Parathyroid adenoma (tissue), 2 donors: ENCODE results near the gene MSANTD3.
"Not testable (repeated sequence)": the region's sequence is repeated elsewhere in the genome, so short reads cannot be mapped to it uniquely, and the experiment has no call there.

Experiments used
- H2AFZ ChIP-seq: fragments of 300-600 bp; sonication (generic); one replicate; pipeline ENCODE4 v1.7.0; 2017; ENCODE audit warnings: antibody characterized with exemption, mild to moderate bottlenecking
- H3K27ac ChIP-seq: fragments of 300-600 bp; sonication (generic); one replicate; pipeline ENCODE4 v1.7.0; 2017
- H3K27me3 ChIP-seq: fragments of 300-600 bp; sonication (generic); one replicate; pipeline ENCODE4 v1.7.0; 2017; ENCODE audit warnings: low read length; ENCODE audit not compliant: control insufficient read depth, insufficient read depth
- H3K36me3 ChIP-seq: fragments of 300-600 bp; sonication (generic); one replicate; pipeline ENCODE4 v1.7.0; 2017; ENCODE audit warnings: low read length; ENCODE audit not compliant: control insufficient read depth, insufficient read depth
- H3K4me1 ChIP-seq: fragments of 300-600 bp; sonication (generic); one replicate; pipeline ENCODE4 v1.7.0; 2017; ENCODE audit warnings: control low read depth
- H3K4me2 ChIP-seq: fragments of 300-600 bp; sonication (generic); one replicate; pipeline ENCODE4 v1.7.0; 2017; ENCODE audit warnings: low read length
- H3K4me3 ChIP-seq: fragments of 300-600 bp; sonication (generic); one replicate; pipeline ENCODE4 v1.7.0; 2017; ENCODE audit warnings: low read depth, low read length
- H3K79me2 ChIP-seq: fragments of 300-600 bp; sonication (generic); one replicate; pipeline ENCODE4 v1.7.0; 2017; ENCODE audit warnings: control low read depth
- H3K9ac ChIP-seq: fragments of 300-600 bp; sonication (generic); one replicate; pipeline ENCODE4 v1.7.0; 2017; ENCODE audit warnings: mild to moderate bottlenecking
- H3K9me3 ChIP-seq: fragments of 300-600 bp; sonication (generic); one replicate; pipeline ENCODE4 v1.7.0; 2017; ENCODE audit warnings: low read length; ENCODE audit not compliant: control insufficient read depth
- TF ChIP-seq, protein P1 (sequence below): fragments of 300-600 bp; sonication (generic); IDR thresholded peaks from one replicate; pipeline ENCODE4 v1.7.0; 2017; ENCODE audit warnings: antibody characterized with exemption, mild to moderate bottlenecking
- donor health status: primary hyperparathyroidism.

MSANTD3 gene

DNA sequence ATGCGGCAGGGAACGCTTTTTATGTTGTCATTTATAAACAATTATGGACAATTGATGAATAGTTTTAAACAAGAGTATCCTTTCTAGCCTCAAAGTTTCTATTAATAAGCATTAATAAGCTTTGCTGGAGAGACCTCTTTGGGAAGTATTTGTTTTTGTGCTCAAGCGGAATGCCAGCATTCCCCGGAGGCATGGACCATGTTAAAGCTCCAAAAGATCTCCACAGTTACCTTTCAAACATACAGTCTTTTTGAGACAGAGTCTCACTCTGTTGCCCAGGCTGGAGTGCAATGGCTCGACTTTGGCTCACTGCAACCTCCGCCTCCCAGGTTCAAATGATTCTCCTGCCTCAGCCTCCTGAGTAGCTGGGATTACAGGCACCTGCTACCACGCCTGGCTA is 9.6 kb downstream of the MSANTD3 start:
- TF ChIP-seq, protein P1, sequence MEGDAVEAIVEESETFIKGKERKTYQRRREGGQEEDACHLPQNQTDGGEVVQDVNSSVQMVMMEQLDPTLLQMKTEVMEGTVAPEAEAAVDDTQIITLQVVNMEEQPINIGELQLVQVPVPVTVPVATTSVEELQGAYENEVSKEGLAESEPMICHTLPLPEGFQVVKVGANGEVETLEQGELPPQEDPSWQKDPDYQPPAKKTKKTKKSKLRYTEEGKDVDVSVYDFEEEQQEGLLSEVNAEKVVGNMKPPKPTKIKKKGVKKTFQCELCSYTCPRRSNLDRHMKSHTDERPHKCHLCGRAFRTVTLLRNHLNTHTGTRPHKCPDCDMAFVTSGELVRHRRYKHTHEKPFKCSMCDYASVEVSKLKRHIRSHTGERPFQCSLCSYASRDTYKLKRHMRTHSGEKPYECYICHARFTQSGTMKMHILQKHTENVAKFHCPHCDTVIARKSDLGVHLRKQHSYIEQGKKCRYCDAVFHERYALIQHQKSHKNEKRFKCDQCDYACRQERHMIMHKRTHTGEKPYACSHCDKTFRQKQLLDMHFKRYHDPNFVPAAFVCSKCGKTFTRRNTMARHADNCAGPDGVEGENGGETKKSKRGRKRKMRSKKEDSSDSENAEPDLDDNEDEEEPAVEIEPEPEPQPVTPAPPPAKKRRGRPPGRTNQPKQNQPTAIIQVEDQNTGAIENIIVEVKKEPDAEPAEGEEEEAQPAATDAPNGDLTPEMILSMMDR = no peak
- Histone ChIP-seq H3K36me3 (no peaks in the 10 kb centered on the region), H3K4me1 (no peaks in the 10 kb centered on the region), H3K27ac (no peak overlapping the region), H3K79me2 (no peaks in the 10 kb centered on the region), H3K27me3 (no peaks in the 10 kb centered on the region), H3K9ac (no peak overlapping the region), H3K9me3 (no peaks in the 10 kb centered on the region), H3K4me3 (no peak overlapping the region), H2AFZ (no peak overlapping the region), H3K4me2 (no peak overlapping the region)

DNA sequence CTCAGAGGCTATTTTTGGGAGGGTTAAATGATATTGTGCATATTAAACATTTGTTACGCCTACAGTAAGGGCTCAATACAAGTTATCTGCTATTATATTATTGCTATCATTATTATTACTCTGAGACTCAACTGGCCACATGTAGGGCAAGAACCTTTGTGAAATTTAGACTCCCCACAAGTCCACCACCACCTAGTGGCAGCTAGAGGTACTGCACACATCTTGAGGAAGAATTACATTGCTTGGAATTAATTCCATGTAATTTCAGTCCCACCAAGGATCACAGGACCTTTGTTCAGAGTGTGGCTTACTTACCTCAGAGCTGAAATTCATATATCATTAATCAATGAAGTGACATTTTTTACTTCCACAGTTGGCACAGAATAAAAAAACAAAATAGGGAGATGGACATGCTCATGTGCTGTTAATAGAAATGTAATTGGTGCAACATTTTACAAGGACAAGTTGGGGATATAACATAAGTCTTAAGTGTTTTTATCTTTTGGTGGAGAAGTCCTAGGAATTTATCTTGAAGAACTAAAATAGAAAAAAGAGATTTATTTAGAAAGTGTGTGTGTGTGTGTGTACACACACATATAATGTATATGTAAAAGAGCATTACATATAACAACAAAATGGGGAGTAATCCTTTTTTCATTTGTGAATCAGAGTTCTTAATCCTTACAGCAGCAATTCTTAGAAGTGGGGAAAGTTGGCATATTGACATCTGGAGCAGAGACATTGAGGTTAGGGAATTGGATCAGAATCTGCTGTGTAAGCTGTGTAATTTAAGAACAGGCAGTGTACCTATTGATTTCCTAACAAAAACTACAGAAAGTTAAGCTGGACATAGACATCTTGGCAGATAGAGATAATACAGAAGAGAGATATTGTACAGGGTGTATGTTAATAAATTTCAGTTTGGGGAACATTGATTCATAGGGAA is 11.2 kb downstream of the MSANTD3 start:
- Histone ChIP-seq H3K4me3 (no peak overlapping the region), H3K27me3 (no peaks in the 10 kb centered on the region), H3K36me3 (no peaks in the 10 kb centered on the region), H3K9me3 (no peaks in the 10 kb centered on the region), H3K79me2 (no peaks in the 10 kb centered on the region), H2AFZ (no peak overlapping the region), H3K27ac (no peak overlapping the region), H3K9ac (no peak overlapping the region), H3K4me2 (no peak overlapping the region), H3K4me1 (no peaks in the 10 kb centered on the region)
- TF ChIP-seq, protein P1 = peak; percentile 86

DNA sequence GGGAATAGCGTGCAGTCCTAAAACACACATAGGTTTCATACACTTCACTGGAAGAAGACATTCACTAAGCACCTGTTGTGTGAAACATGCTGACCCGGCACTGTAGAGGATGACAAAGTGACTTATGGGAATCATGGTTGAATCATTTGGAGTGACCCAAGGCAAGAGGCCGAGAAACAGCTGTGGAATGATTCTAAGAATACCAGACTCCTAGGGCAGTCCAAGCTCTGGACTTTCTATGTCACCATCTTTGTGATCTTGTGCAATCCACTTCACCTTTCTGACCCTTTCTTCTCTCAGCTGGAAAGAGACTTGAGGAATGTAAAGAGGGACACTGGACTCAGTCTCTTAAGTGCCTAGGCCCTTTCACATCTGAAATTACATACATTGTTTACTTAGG is 13.1 kb downstream of the MSANTD3 start:
- no peaks in the 10 kb centered on the region for H3K79me2 ChIP-seq
- H2AFZ ChIP-seq = no peak overlapping the region
- no peak overlapping the region for H3K27ac ChIP-seq
- no peaks in the 10 kb centered on the region for H3K27me3 ChIP-seq
- H3K4me3 ChIP-seq = no peak overlapping the region
- no peaks in the 10 kb centered on the region for H3K36me3 ChIP-seq
- H3K9me3 ChIP-seq = no peaks in the 10 kb centered on the region
- no peaks in the 10 kb centered on the region for H3K4me1 ChIP-seq
- H3K4me2 ChIP-seq = no peak overlapping the region
- TF ChIP-seq, protein P1 = no peak
- H3K9ac ChIP-seq = no peak overlapping the region

DNA sequence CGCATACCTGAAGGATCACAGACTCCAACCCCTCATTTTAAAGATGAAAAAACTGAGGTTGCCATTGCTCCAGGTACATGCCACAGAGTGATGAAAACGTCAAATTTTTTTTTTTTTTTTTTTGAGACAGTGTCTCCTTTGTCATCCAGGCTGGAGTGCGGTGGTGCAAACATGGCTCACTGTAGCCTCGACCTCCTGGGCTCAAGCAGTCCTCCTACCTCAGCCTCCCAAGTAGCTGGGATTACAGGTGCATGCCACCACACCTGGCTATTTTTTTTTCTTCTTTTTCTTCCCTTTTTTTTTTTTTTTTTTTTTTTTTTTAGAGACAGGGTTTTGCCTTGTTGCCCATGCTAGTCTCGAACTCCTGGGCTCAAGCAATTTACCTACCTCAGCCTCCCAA is 13.5 kb downstream of the MSANTD3 start:
- not testable (repeated sequence) for H3K36me3 ChIP-seq, H3K4me3 ChIP-seq, H3K4me2 ChIP-seq, H2AFZ ChIP-seq, H3K27me3 ChIP-seq, H3K27ac ChIP-seq, H3K9ac ChIP-seq, H3K4me1 ChIP-seq, H3K9me3 ChIP-seq, H3K79me2 ChIP-seq

DNA sequence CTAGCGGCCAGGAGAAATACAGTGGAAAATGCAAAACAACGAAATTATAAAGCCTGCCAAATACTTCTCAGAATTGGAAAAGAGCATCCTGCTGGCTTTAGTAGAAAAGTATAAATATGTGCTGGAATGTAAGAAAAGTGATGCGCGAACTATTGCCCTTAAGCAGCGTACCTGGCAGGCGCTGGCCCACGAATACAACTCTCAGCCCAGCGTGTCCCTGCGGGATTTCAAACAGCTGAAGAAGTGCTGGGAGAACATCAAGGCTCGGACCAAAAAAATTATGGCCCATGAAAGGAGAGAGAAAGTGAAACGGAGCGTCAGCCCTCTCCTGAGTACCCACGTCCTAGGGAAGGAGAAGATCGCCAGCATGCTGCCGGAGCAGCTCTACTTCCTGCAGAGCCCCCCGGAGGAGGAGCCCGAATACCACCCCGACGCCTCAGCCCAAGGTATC is 15.0 kb downstream of the MSANTD3 start:
- Histone ChIP-seq H3K4me2 (no peak overlapping the region), H3K27me3 (no peaks in the 10 kb centered on the region), H3K9ac (no peak overlapping the region), H3K36me3 (no peaks in the 10 kb centered on the region), H3K27ac (no peak overlapping the region), H3K4me3 (no peak overlapping the region), H2AFZ (no peak overlapping the region), H3K4me1 (no peaks in the 10 kb centered on the region), H3K9me3 (no peaks in the 10 kb centered on the region), H3K79me2 (no peaks in the 10 kb centered on the region)
- TF ChIP-seq, protein P1 = no peak
